Lower leg skin (tissue), 3 donors: ENCODE data around the gene GRIA1.

ENCODE experiments used
- POLR2A ChIP-seq, 2 donors: fragments of 450-650 bp; IDR thresholded peaks; one replicate each; pipeline ENCODE4 v1.6.1; 2016 to 2017; ENCODE audit warnings: antibody characterized with exemption in 2 of 2, mild to moderate bottlenecking in 1 of 2, moderate library complexity in 1 of 2
- TF ChIP-seq, protein P1 (sequence below), 3 donors: fragments of 450-650 bp; IDR thresholded peaks; one replicate each; pipeline ENCODE4 v1.5.1; 2016; ENCODE audit warnings: antibody characterized with exemption in 3 of 3, mild to moderate bottlenecking in 3 of 3, moderate library complexity in 2 of 3

DNA sequence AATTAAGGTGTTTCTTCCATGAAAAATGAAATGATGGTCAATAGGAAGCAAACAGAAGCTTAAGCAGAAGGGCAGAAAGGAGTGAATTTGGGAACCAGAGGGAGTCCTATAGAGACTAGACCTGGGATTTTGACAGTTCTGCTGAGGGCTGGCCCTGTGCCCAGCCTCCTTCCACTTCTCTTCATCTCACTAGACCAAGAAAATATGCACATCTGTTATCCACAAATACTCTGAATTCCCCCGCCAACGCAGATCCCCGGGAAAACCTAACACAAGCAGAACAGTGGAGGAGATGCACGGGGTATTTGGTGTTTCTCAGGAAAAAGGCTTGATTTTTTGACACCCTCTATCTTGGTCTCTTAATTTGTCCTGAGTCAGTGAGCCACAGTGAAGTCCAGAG is 22.7 kb downstream of the GRIA1 start:
- TF ChIP-seq, protein P1, sequence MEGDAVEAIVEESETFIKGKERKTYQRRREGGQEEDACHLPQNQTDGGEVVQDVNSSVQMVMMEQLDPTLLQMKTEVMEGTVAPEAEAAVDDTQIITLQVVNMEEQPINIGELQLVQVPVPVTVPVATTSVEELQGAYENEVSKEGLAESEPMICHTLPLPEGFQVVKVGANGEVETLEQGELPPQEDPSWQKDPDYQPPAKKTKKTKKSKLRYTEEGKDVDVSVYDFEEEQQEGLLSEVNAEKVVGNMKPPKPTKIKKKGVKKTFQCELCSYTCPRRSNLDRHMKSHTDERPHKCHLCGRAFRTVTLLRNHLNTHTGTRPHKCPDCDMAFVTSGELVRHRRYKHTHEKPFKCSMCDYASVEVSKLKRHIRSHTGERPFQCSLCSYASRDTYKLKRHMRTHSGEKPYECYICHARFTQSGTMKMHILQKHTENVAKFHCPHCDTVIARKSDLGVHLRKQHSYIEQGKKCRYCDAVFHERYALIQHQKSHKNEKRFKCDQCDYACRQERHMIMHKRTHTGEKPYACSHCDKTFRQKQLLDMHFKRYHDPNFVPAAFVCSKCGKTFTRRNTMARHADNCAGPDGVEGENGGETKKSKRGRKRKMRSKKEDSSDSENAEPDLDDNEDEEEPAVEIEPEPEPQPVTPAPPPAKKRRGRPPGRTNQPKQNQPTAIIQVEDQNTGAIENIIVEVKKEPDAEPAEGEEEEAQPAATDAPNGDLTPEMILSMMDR (IDR thresholded peaks at IDR 0.05), result no peak
- TF ChIP-seq POLR2A (IDR thresholded peaks at IDR 0.05), result no peak
